ENCODE results near the gene GNRH2.
"Not testable (repeated sequence)": the region's sequence is repeated elsewhere in the genome, so short reads cannot be mapped to it uniquely, and the experiment has no call there.

DNA sequence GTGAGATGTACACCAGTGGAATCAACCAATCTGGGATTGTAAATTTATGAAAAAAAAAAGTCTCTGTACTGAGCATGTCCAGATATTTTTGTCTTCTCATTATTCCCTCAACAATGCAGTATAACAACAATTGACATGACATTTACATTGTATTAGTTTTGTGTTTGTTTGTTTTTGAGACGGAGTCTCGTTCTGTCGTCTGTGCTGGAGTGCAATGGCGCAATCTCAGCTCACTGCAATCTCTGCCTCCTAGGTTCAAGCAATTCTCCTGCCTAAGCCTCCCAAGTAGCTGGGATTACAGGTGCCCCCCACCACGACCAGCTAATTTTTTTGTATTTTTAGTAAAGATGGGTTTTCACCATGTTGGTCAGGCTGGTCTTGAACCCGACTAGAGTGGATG is 31.9 kb downstream of the GNRH2 start:
- TF ChIP-seq, protein P1, sequence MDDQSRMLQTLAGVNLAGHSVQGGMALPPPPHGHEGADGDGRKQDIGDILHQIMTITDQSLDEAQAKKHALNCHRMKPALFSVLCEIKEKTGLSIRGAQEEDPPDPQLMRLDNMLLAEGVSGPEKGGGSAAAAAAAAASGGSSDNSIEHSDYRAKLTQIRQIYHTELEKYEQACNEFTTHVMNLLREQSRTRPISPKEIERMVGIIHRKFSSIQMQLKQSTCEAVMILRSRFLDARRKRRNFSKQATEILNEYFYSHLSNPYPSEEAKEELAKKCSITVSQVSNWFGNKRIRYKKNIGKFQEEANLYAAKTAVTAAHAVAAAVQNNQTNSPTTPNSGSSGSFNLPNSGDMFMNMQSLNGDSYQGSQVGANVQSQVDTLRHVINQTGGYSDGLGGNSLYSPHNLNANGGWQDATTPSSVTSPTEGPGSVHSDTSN (IDR thresholded peaks at IDR 0.05) = not testable (repeated sequence)
- TF ChIP-seq, protein P2, sequence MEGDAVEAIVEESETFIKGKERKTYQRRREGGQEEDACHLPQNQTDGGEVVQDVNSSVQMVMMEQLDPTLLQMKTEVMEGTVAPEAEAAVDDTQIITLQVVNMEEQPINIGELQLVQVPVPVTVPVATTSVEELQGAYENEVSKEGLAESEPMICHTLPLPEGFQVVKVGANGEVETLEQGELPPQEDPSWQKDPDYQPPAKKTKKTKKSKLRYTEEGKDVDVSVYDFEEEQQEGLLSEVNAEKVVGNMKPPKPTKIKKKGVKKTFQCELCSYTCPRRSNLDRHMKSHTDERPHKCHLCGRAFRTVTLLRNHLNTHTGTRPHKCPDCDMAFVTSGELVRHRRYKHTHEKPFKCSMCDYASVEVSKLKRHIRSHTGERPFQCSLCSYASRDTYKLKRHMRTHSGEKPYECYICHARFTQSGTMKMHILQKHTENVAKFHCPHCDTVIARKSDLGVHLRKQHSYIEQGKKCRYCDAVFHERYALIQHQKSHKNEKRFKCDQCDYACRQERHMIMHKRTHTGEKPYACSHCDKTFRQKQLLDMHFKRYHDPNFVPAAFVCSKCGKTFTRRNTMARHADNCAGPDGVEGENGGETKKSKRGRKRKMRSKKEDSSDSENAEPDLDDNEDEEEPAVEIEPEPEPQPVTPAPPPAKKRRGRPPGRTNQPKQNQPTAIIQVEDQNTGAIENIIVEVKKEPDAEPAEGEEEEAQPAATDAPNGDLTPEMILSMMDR (IDR thresholded peaks at IDR 0.05) = not testable (repeated sequence)
- not testable (repeated sequence) for TF ChIP-seq EZH2phosphoT487 (IDR thresholded peaks at IDR 0.05; ENCODE audit: borderline replicate concordance, low read depth); RAD21 (IDR thresholded peaks at IDR 0.05; ENCODE audit: low read length); JUND (IDR thresholded peaks at IDR 0.05); POLR2AphosphoS5 (IDR thresholded peaks at IDR 0.05; ENCODE audit: low read depth, low read length); NFIC (IDR thresholded peaks at IDR 0.05; ENCODE audit: borderline replicate concordance); GATA2 (CRISPR knock-in tag; IDR thresholded peaks at IDR 0.05); MEF2A (IDR thresholded peaks at IDR 0.05; ENCODE audit: borderline replicate concordance, low read depth); YY1 (IDR thresholded peaks at IDR 0.05; ENCODE audit: low read depth); ELF1 (IDR thresholded peaks at IDR 0.05); MXI1 (IDR thresholded peaks at IDR 0.05; ENCODE audit: low read depth, low read length)
- TF ChIP-seq, protein P3, sequence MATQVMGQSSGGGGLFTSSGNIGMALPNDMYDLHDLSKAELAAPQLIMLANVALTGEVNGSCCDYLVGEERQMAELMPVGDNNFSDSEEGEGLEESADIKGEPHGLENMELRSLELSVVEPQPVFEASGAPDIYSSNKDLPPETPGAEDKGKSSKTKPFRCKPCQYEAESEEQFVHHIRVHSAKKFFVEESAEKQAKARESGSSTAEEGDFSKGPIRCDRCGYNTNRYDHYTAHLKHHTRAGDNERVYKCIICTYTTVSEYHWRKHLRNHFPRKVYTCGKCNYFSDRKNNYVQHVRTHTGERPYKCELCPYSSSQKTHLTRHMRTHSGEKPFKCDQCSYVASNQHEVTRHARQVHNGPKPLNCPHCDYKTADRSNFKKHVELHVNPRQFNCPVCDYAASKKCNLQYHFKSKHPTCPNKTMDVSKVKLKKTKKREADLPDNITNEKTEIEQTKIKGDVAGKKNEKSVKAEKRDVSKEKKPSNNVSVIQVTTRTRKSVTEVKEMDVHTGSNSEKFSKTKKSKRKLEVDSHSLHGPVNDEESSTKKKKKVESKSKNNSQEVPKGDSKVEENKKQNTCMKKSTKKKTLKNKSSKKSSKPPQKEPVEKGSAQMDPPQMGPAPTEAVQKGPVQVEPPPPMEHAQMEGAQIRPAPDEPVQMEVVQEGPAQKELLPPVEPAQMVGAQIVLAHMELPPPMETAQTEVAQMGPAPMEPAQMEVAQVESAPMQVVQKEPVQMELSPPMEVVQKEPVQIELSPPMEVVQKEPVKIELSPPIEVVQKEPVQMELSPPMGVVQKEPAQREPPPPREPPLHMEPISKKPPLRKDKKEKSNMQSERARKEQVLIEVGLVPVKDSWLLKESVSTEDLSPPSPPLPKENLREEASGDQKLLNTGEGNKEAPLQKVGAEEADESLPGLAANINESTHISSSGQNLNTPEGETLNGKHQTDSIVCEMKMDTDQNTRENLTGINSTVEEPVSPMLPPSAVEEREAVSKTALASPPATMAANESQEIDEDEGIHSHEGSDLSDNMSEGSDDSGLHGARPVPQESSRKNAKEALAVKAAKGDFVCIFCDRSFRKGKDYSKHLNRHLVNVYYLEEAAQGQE (IDR thresholded peaks at IDR 0.05; ENCODE audit: low read depth, low read length) = not testable (repeated sequence)
